Testis (tissue), 2 donors: Measurements from ENCODE around the gene FCAMR.

ENCODE experiments used
- CTCF ChIP-seq, 3 experiments: fragments of 450-650 bp in 2 of 3; fragments of 200-600 bp in 1 of 3; sonication (generic) in 1 of 3; IDR thresholded peaks; one replicate each; pipeline ENCODE4 v1.5.1; 2016 to 2019; ENCODE audit warnings: antibody characterized with exemption in 3 of 3, mild to moderate bottlenecking in 2 of 3, moderate library complexity in 1 of 3
- POLR2A ChIP-seq: fragments of 450-650 bp; IDR thresholded peaks from one replicate; pipeline ENCODE4 v1.6.1; 2017; ENCODE audit warnings: antibody characterized with exemption, mild to moderate bottlenecking, moderate library complexity

GRCh38 chr1:206965781-206966180 is 4.5 kb downstream of the FCAMR start:
- no peak for TF ChIP-seq CTCF (IDR thresholded peaks at IDR 0.05)
- no peak for TF ChIP-seq POLR2A
